Measurements from ENCODE around the gene TMEM25. TPM values are rescaled to one million over a fixed set of nuclear protein-coding genes. Genes with fewer than 3 reads are reported as not detected.

TMEM25 gene
- polyA plus RNA-seq, 1 donor from 2014 or later: 139 TPM

- Histone ChIP-seq H3K9me3 (ENCODE audit: low read length) (no peaks in the 10 kb centered on the region), H3K27me3 (ENCODE audit: insufficient read depth, low read depth, low read length) (no peaks in the 10 kb centered on the region), H3K36me3 (ENCODE audit: insufficient read depth, low read length) (peaks cover 15% of the 10 kb centered on the region), H3K4me3 (ENCODE audit: low read length) (no peak overlapping the region), H4K20me1 (ENCODE audit: insufficient read depth) (no peaks in the 10 kb centered on the region), H3K9ac (ENCODE audit: low read length) (no peak overlapping the region), H3K4me2 (ENCODE audit: low read length) (no peak overlapping the region), H3F3A (ENCODE audit: insufficient read depth, low read length, poor library complexity, severe bottlenecking) (no peaks in the 10 kb centered on the region), H2AFZ (ENCODE audit: low read depth, low read length) (no peak overlapping the region), H3K27ac (ENCODE audit: low read length) (no peak overlapping the region), H3K79me2 (replicated peaks; ENCODE audit: insufficient read depth, low read length) (no peaks in the 10 kb centered on the region), H3K9me2 (ENCODE audit: insufficient read depth, low read length) (no peaks in the 10 kb centered on the region)
- TF ChIP-seq REST (IDR thresholded peaks at IDR 0.05; ENCODE audit: borderline replicate concordance): no peak
- TF ChIP-seq TAF1 (IDR thresholded peaks at IDR 0.05; ENCODE audit: low read depth): no peak
- TF ChIP-seq RAD21 (conservative IDR thresholded peaks at IDR 0.05): no peak
- no peak for TF ChIP-seq CTCF (IDR thresholded peaks at IDR 0.05; ENCODE audit: poor library complexity, severe bottlenecking)
- TF ChIP-seq POLR2AphosphoS5 (IDR thresholded peaks at IDR 0.05): no peak
- no peak for TF ChIP-seq EP300 (conservative IDR thresholded peaks at IDR 0.05; ENCODE audit: poor library complexity, severe bottlenecking)
- TF ChIP-seq SMC3 (conservative IDR thresholded peaks at IDR 0.05; ENCODE audit: poor library complexity): no peak
- no peak for TF ChIP-seq EZH2 (IDR thresholded peaks at IDR 0.05; ENCODE audit: borderline replicate concordance, insufficient read depth, low read length, poor library complexity, severe bottlenecking)
- no peak for TF ChIP-seq MXI1 (conservative IDR thresholded peaks at IDR 0.05; ENCODE audit: poor library complexity, severe bottlenecking)
These were observed 16.9 kb upstream of the TMEM25 start for GRCh38 chr11:118514103-118514502.

GRCh38 chr11:118519549-118519948 is 11.4 kb upstream of the TMEM25 start:
- H3K4me2 ChIP-seq (ENCODE audit: low read length): no peak overlapping the region
- peaks cover 15% of the 10 kb centered on the region for H3K36me3 ChIP-seq (ENCODE audit: insufficient read depth, low read length)
- H3K9ac ChIP-seq (ENCODE audit: low read length): no peak overlapping the region
- no peak overlapping the region for H3K27ac ChIP-seq (ENCODE audit: low read length)
- TF ChIP-seq RAD21 (conservative IDR thresholded peaks at IDR 0.05): no peak
- no peak for TF ChIP-seq REST (IDR thresholded peaks at IDR 0.05; ENCODE audit: borderline replicate concordance)
- TF ChIP-seq TAF1 (IDR thresholded peaks at IDR 0.05; ENCODE audit: low read depth): no peak
- no peak for TF ChIP-seq EZH2 (IDR thresholded peaks at IDR 0.05; ENCODE audit: borderline replicate concordance, insufficient read depth, low read length, poor library complexity, severe bottlenecking)
- TF ChIP-seq SMC3 (conservative IDR thresholded peaks at IDR 0.05; ENCODE audit: poor library complexity): no peak
- TF ChIP-seq CTCF (IDR thresholded peaks at IDR 0.05; ENCODE audit: poor library complexity, severe bottlenecking): no peak
- TF ChIP-seq EP300 (conservative IDR thresholded peaks at IDR 0.05; ENCODE audit: poor library complexity, severe bottlenecking): no peak
- TF ChIP-seq MXI1 (conservative IDR thresholded peaks at IDR 0.05; ENCODE audit: poor library complexity, severe bottlenecking): no peak
- no peak for TF ChIP-seq POLR2AphosphoS5 (IDR thresholded peaks at IDR 0.05)
- H3K27me3 ChIP-seq (ENCODE audit: insufficient read depth, low read depth, low read length): no peaks in the 10 kb centered on the region
- no peaks in the 10 kb centered on the region for H4K20me1 ChIP-seq (ENCODE audit: insufficient read depth)
- no peaks in the 10 kb centered on the region for H3F3A ChIP-seq (ENCODE audit: insufficient read depth, low read length, poor library complexity, severe bottlenecking)
- H3K9me2 ChIP-seq (ENCODE audit: insufficient read depth, low read length): no peaks in the 10 kb centered on the region
- no peaks in the 10 kb centered on the region for H3K9me3 ChIP-seq (ENCODE audit: low read length)
- no peaks in the 10 kb centered on the region for H3K79me2 ChIP-seq (replicated peaks; ENCODE audit: insufficient read depth, low read length)
- H2AFZ ChIP-seq (ENCODE audit: low read depth, low read length): no peak overlapping the region
- H3K4me3 ChIP-seq (ENCODE audit: low read length): no peak overlapping the region

Data from neural cell (in vitro differentiated cells).